ENCODE measurements around the gene C1QL1.
A peak's percentile ranks its signal among the peaks of the same experiment; 100 is the strongest.

The C1QL1 gene

GRCh38 chr17:44921122-44921882 is 46.8 kb downstream of the C1QL1 start:
- Histone ChIP-seq H3K4me3 (ENCODE audit: low read depth in 1 of 2, low read length in 1 of 2) (no peak overlapping the region), H3K9me3 (no peaks in the 10 kb centered on the region), H3K27ac (no peak overlapping the region), H3K4me1 (ENCODE audit: control insufficient read depth in 1 of 2, insufficient read depth in 1 of 2, low read depth in 1 of 2, low read length in 1 of 2) (no peaks in the 10 kb centered on the region), H3K27me3 (peaks cover 29% of the 10 kb centered on the region), H3K36me3 (peaks cover 17% of the 10 kb centered on the region)
- TF ChIP-seq CTCF (IDR thresholded peaks at IDR 0.05): no peak

- H3K4me3 ChIP-seq (ENCODE audit: low read depth in 1 of 2, low read length in 1 of 2): no peak overlapping the region
- peaks cover 29% of the 10 kb centered on the region for H3K27me3 ChIP-seq
- H3K4me1 ChIP-seq (ENCODE audit: control insufficient read depth in 1 of 2, insufficient read depth in 1 of 2, low read depth in 1 of 2, low read length in 1 of 2): peaks cover 3 to 6% of the 10 kb centered on the region in 2 experiments
- no peaks in the 10 kb centered on the region for H3K9me3 ChIP-seq
- peaks cover 10% of the 10 kb centered on the region for H3K36me3 ChIP-seq
- H3K27ac ChIP-seq: no peak overlapping the region
- no peak for TF ChIP-seq CTCF (IDR thresholded peaks at IDR 0.05)
Measured at GRCh38 chr17:44920565-44920940, 47.5 kb downstream of the C1QL1 start.

DNA sequence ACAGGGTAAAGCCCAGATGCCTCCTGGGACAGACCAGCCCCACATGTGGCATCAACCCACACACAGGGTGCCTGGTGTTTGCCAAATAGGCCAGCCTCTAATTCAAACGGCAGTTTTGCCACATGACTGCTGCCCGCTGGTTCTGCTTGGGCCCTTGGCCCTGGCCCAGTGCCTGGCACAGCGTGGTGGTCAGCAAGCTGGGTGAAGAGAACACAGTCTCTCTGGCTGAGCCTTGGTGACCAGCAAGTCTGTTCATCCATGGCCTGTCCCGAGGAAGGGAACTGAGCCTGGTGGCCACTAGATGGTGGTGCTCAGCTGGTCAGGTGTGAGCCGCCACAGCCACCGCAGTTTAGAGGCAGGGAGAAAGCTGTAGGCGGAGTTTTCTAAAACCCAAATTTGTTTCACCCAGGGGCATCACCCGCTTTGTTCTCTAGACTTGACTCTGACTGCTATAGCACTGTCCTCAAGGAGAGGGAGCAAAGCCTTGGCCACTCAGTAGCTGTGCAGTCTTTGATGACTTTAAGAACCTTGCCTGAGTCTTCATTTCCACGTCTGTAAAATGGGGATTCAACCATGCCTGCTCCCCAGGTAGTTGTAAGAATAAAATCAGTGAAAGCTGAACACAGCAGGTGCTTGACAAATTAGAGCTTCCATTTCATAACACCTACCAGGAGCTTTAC is 48.1 kb downstream of the C1QL1 start:
- peaks cover 5% of the 10 kb centered on the region for H3K36me3 ChIP-seq
- no peaks in the 10 kb centered on the region for H3K9me3 ChIP-seq
- no peak overlapping the region for H3K4me3 ChIP-seq (ENCODE audit: low read depth in 1 of 2, low read length in 1 of 2)
- no peak overlapping the region for H3K27ac ChIP-seq
- H3K27me3 ChIP-seq: peaks cover 29% of the 10 kb centered on the region
- H3K4me1 ChIP-seq (ENCODE audit: control insufficient read depth in 1 of 2, insufficient read depth in 1 of 2, low read depth in 1 of 2, low read length in 1 of 2): peaks cover 3 to 7% of the 10 kb centered on the region in 2 experiments
- peak; percentile 25 for TF ChIP-seq CTCF (IDR thresholded peaks at IDR 0.05)

- peaks cover 3 to 7% of the 10 kb centered on the region in 2 experiments for H3K4me1 ChIP-seq (ENCODE audit: control insufficient read depth in 1 of 2, insufficient read depth in 1 of 2, low read depth in 1 of 2, low read length in 1 of 2)
- no peaks in the 10 kb centered on the region for H3K36me3 ChIP-seq
- no peak overlapping the region for H3K4me3 ChIP-seq (ENCODE audit: low read depth in 1 of 2, low read length in 1 of 2)
- no peak for TF ChIP-seq CTCF (IDR thresholded peaks at IDR 0.05)
- H3K27me3 ChIP-seq: peaks cover 29% of the 10 kb centered on the region
- no peaks in the 10 kb centered on the region for H3K9me3 ChIP-seq
- H3K27ac ChIP-seq: no peak overlapping the region
Measured at GRCh38 chr17:44919411-44919810, 48.7 kb downstream of the C1QL1 start.

DNA sequence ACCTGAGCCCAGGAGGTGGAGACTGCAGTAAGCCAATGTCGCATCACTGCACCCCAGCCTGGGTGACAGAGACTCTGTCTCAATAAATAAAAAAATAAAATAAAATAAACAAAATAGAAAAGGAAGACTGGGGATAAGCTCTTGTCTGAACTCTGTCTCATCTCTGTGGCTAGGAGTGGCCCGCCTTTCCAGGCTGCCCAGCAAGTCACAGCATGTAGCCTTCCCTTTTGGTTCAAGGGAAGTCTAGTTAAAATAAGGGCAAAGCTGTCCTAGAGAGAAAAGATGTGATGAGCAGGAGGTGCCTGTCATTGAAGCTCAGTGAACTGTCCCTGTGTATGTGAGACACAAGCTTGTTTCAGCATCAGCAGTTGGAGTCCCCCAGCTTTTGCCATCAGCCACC is 50.1 kb downstream of the C1QL1 start:
- H3K36me3 ChIP-seq: no peaks in the 10 kb centered on the region
- H3K9me3 ChIP-seq: no peaks in the 10 kb centered on the region
- peaks cover 3 to 7% of the 10 kb centered on the region in 2 experiments for H3K4me1 ChIP-seq (ENCODE audit: control insufficient read depth in 1 of 2, insufficient read depth in 1 of 2, low read depth in 1 of 2, low read length in 1 of 2)
- H3K27ac ChIP-seq: no peak overlapping the region
- peaks cover 42% of the 10 kb centered on the region for H3K27me3 ChIP-seq
- H3K4me3 ChIP-seq (ENCODE audit: low read depth in 1 of 2, low read length in 1 of 2): no peak overlapping the region
- TF ChIP-seq CTCF (IDR thresholded peaks at IDR 0.05): no peak
